Measurements from ENCODE around the gene GREM2. TPM values are rescaled to one million over a fixed set of nuclear protein-coding genes. Genes with fewer than 3 reads are reported as not detected.

The GREM2 gene
- total RNA-seq, 2 donors from 2014 or later = 1.6 TPM

- no peak for ATAC-seq (ENCODE audit: insufficient number of reproducible peaks, low FRiP score, low read depth)
- H3K36me3 ChIP-seq = no peaks in the 10 kb centered on the region
- no peak for TF ChIP-seq CTCF (IDR thresholded peaks at IDR 0.05)
- H3K4me3 ChIP-seq = no peak overlapping the region
- no peak for DNase-seq (ENCODE audit: low spot score)
- H3K27me3 ChIP-seq (replicated peaks; ENCODE audit: insufficient read depth) = no peaks in the 10 kb centered on the region
- no peak overlapping the region for H3K27ac ChIP-seq
- H3K9me3 ChIP-seq = no peaks in the 10 kb centered on the region
- no peaks in the 10 kb centered on the region for H3K4me1 ChIP-seq (ENCODE audit: control insufficient read depth in 1 of 2, low read depth in 2 of 2)
These were observed 95.9 kb downstream of the GREM2 start for GRCh38 chr1:240516069-240516468.

GRCh38 chr1:240515505-240515904 is 96.5 kb downstream of the GREM2 start:
- H3K27ac ChIP-seq = no peak overlapping the region
- H3K4me3 ChIP-seq = no peak overlapping the region
- no peaks in the 10 kb centered on the region for H3K4me1 ChIP-seq (ENCODE audit: control insufficient read depth in 1 of 2, low read depth in 2 of 2)
- H3K9me3 ChIP-seq = no peaks in the 10 kb centered on the region
- no peaks in the 10 kb centered on the region for H3K27me3 ChIP-seq (replicated peaks; ENCODE audit: insufficient read depth)
- TF ChIP-seq CTCF (IDR thresholded peaks at IDR 0.05) = no peak
- ATAC-seq (ENCODE audit: insufficient number of reproducible peaks, low FRiP score, low read depth) (no peak), DNase-seq (ENCODE audit: low spot score) (no peak)
- H3K36me3 ChIP-seq = no peaks in the 10 kb centered on the region

- Histone ChIP-seq H3K9me3 (no peaks in the 10 kb centered on the region), H3K4me1 (ENCODE audit: control insufficient read depth in 1 of 2, low read depth in 2 of 2) (no peaks in the 10 kb centered on the region), H3K27ac (no peak overlapping the region), H3K36me3 (no peaks in the 10 kb centered on the region), H3K4me3 (no peak overlapping the region), H3K27me3 (replicated peaks; ENCODE audit: insufficient read depth) (no peaks in the 10 kb centered on the region)
- DNase-seq (ENCODE audit: low spot score) (no peak), ATAC-seq (ENCODE audit: insufficient number of reproducible peaks, low FRiP score, low read depth) (no peak)
- no peak for TF ChIP-seq CTCF (IDR thresholded peaks at IDR 0.05)
These were observed 100.2 kb downstream of the GREM2 start for GRCh38 chr1:240511789-240512188.

GRCh38 chr1:240508950-240509349 is 103.0 kb downstream of the GREM2 start:
- Histone ChIP-seq H3K4me3 (no peak overlapping the region), H3K36me3 (no peaks in the 10 kb centered on the region), H3K27ac (no peak overlapping the region), H3K27me3 (replicated peaks; ENCODE audit: insufficient read depth) (no peaks in the 10 kb centered on the region), H3K4me1 (ENCODE audit: control insufficient read depth in 1 of 2, low read depth in 2 of 2) (no peaks in the 10 kb centered on the region), H3K9me3 (no peaks in the 10 kb centered on the region)
- no peak for ATAC-seq (ENCODE audit: insufficient number of reproducible peaks, low FRiP score, low read depth)
- no peak for DNase-seq (ENCODE audit: low spot score)
- TF ChIP-seq CTCF (IDR thresholded peaks at IDR 0.05) = no peak

- ATAC-seq (ENCODE audit: insufficient number of reproducible peaks, low FRiP score, low read depth) = no peak
- no peak for TF ChIP-seq CTCF (IDR thresholded peaks at IDR 0.05)
- Histone ChIP-seq H3K4me3 (no peak overlapping the region), H3K4me1 (ENCODE audit: control insufficient read depth in 1 of 2, low read depth in 2 of 2) (no peaks in the 10 kb centered on the region), H3K27me3 (replicated peaks; ENCODE audit: insufficient read depth) (no peaks in the 10 kb centered on the region), H3K9me3 (no peaks in the 10 kb centered on the region), H3K27ac (no peak overlapping the region), H3K36me3 (no peaks in the 10 kb centered on the region)
- no peak for DNase-seq (ENCODE audit: low spot score)
These were observed 103.8 kb downstream of the GREM2 start for GRCh38 chr1:240508201-240508600.
